GM11168 (cell line): Measurements from ENCODE around the gene EP300.
"Not testable (repeated sequence)": the region's sequence is repeated elsewhere in the genome, so short reads cannot be mapped to it uniquely, and the experiment has no call there.

Source experiments
- in situ Hi-C: fragments of 300-500 bp; cut with MboI; formaldehyde crosslinking; loops from one replicate; pipeline ENCODE4 v1.12.0; 2022; ENCODE audit warnings: low sequenced_read_pairs; ENCODE audit not compliant: unreplicated experiment

Gene EP300

GRCh38 chr22:41092023-41092817 is at the start of gene EP300:
TSS of gene EP300 (plus strand) at chr22:41092592. CDS start at chr22:41093005, 413 bp downstream.
- in situ Hi-C loops, result no loop called here

- in situ Hi-C loops, result no loop called here
These were observed 48.7 kb upstream of the EP300 start for GRCh38 chr22:41043722-41044121.

GRCh38 chr22:41045575-41045974 is 46.8 kb upstream of the EP300 start:
- in situ Hi-C loops, result not testable (repeated sequence)

GRCh38 chr22:41047801-41048211 is 44.6 kb upstream of the EP300 start:
- in situ Hi-C loops, result no loop called here

GRCh38 chr22:41048345-41048744 is 44.0 kb upstream of the EP300 start:
- in situ Hi-C loops, result not testable (repeated sequence)

GRCh38 chr22:41048791-41049717 is 43.3 kb upstream of the EP300 start:
- in situ Hi-C loops, result no loop called here

- in situ Hi-C loops, result not testable (repeated sequence)
These were observed 42.6 kb upstream of the EP300 start for GRCh38 chr22:41049795-41050194.

- in situ Hi-C loops, result no loop called here
These were observed 41.5 kb upstream of the EP300 start for GRCh38 chr22:41050883-41051282.

GRCh38 chr22:41052661-41053490 is 39.5 kb upstream of the EP300 start:
- in situ Hi-C loops, result no loop called here

GRCh38 chr22:41057076-41057475 is 35.3 kb upstream of the EP300 start:
- in situ Hi-C loops, result no loop called here

GRCh38 chr22:41062146-41062545 is 30.2 kb upstream of the EP300 start:
- in situ Hi-C loops, result no loop called here

GRCh38 chr22:41064326-41064725 is 28.1 kb upstream of the EP300 start:
- in situ Hi-C loops, result not testable (repeated sequence)

- in situ Hi-C loops, result not testable (repeated sequence)
These were observed 26.1 kb upstream of the EP300 start for GRCh38 chr22:41066341-41066740.

- in situ Hi-C loops, result not testable (repeated sequence)
These were observed 24.4 kb upstream of the EP300 start for GRCh38 chr22:41067968-41068367.

GRCh38 chr22:41070665-41071331 is 21.6 kb upstream of the EP300 start:
- in situ Hi-C loops, result loop anchor here (10.0 kb wide), 1 partner anchor 116 kb away; the partner anchor contains the start of gene RBX1

- in situ Hi-C loops, result loop anchor here (10.0 kb wide), 1 partner anchor 119 kb away; the partner anchor contains the start of gene RBX1
These were observed 18.3 kb upstream of the EP300 start for GRCh38 chr22:41074061-41074460.

GRCh38 chr22:41074466-41074865 is 17.9 kb upstream of the EP300 start:
- in situ Hi-C loops, result loop anchor here (10.0 kb wide), 1 partner anchor 120 kb away; the partner anchor contains the start of gene RBX1

- in situ Hi-C loops, result loop anchor here (10.0 kb wide), 1 partner anchor 120 kb away; the partner anchor contains the start of gene RBX1
These were observed 17.3 kb upstream of the EP300 start for GRCh38 chr22:41074941-41075710.

- in situ Hi-C loops, result loop anchor here (10.0 kb wide), 1 partner anchor 121 kb away; the partner anchor contains the start of gene RBX1
These were observed 16.4 kb upstream of the EP300 start for GRCh38 chr22:41075946-41076345.
